ENCODE results near the gene SIL1. TPM values are rescaled to one million over a fixed set of nuclear protein-coding genes. Genes with fewer than 3 reads are reported as not detected.
A peak's percentile ranks its signal among the peaks of the same experiment; 100 is the strongest.

SIL1 gene
- total RNA-seq, 1 donor from 2014 or later: 66.6 TPM

DNA sequence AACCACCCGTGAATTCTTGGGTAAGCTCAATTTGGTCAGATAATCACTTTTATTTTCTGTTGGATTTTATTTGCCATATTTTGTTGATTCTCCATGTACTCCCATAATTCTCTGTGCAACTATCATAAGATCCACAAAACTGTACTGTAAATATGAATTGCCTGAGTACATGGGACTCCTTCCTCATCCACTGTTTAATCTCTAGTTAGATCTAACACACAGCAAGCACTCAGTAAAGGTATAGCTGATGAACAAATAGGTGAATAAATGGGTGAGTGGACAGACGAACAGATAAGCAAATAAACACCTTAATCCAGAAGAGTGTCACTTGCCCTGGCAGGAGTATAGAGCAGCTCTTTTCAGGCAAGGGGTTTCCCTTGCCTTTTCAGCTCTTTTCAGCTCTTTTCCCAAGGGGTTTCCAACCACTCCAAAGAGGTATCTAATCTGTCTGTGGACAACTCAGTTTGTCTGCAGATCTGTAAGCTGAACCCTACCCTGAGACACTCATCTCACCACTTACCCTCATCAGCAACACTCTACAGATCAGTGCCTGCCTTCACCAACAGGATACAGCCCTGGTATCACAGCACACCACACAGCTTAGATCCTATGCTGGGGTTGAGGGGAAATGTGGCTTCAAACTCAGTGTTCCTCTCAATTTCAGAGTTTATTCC is 51.2 kb downstream of the SIL1 start:
- DNase-seq (ENCODE audit: low spot score): no peak

DNA sequence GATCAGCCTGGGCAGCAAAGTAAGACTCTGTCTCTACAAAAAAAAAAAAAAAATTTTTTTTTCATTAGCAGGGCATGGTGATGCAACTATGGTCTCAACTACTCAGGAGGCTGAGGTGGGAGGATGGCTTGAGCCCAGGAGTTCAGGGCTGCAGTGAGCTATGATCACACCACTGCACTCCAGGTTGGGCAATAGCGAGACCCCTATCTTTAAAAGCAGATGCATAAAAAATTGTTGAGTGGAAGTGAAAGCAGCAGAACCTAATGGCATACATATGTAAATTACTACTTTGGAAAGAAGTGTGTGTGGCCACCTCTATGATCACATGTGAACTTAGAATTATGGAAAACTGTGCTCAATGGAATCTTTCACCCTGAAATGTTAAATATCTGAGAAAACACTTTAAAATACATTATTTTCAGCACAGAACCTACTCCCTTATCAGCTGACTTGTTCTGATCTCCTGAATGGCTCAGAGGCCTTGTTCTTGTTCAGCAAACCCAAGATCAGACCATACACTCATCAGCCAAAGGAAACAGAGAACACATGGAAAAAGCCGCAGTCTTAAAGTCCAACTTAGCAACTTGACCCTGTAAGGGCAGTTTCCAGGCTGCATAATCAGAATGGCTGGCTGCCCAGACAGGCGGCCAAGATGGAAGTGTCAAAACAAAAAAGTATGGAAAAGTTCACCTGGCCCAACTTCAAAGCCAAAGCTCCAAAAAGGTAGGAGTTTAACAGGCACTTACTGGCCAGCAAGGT is 56.5 kb downstream of the SIL1 start:
- DNase-seq (ENCODE audit: low spot score): no peak

GRCh38 chr5:139140591-139141071 is 57.5 kb downstream of the SIL1 start:
- DNase-seq (ENCODE audit: low spot score): no peak

DNA sequence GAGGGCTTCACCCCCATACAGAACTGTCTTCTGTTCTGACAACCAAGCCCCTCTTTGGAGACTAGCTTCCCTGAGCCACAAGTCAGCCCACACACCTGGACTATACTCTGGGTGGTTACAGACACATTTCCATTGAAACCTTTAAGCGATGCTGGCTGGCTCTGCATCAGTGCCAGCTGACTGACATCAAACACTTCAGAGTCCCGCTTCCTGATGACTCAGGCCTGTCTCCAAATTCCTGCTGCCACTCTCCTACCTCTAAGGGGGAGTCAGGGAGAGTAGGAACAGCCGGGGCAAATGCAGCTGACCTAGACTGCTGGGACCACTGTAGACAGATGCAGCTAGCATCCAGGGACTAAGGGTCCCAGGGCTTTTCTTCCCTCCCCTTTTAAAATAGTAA is 59.4 kb downstream of the SIL1 start:
- DNase-seq (ENCODE audit: low spot score): no peak

DNA sequence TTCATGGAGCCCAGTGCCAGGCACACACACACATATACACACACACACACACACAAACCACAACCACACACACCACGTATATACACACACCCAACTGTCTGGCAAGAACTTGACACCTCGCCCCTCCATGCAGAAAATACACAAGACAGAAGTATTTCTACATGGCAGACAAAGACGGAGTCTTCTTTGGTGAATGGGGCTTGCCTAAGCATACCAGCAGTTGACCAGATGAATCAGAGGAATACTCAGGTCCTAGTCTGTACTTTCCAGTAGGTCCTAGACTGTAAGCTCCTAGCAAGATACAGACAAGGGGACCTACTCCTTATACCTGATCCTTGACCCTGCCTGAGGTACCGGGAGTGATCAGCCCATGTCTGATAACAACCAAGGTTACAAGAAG is 60.1 kb downstream of the SIL1 start:
- no peak for DNase-seq (ENCODE audit: low spot score)

DNA sequence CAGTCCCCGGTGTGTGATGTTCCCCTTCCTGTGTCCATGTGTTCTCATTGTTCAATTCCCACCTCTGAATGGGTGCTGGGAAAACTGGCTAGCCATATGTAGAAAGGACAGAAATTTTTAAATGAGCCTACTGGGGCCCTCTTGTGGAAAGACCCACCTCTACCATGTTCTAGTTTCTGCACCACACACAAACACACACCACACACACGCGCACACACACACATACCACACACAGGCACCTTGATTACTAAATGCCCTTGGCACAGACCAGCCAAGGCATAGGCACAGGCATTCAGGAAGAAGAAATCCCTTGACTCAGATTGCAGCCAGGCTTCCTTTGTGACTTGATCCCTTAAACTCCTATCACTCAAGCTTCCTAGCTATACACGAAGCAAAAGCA is 60.5 kb downstream of the SIL1 start:
- no peak for DNase-seq (ENCODE audit: low spot score)

GRCh38 chr5:139134906-139135305 is 63.3 kb downstream of the SIL1 start:
- DNase-seq (ENCODE audit: low spot score): no peak

- no peak for DNase-seq (ENCODE audit: low spot score)
These were observed 64.9 kb downstream of the SIL1 start for GRCh38 chr5:139133282-139133681.

- no peak for DNase-seq (ENCODE audit: low spot score)
These were observed 65.7 kb downstream of the SIL1 start for GRCh38 chr5:139132515-139132914.

GRCh38 chr5:139131921-139132432 is 66.2 kb downstream of the SIL1 start:
- DNase-seq (ENCODE audit: low spot score): no peak

- no peak for DNase-seq (ENCODE audit: low spot score)
These were observed 66.7 kb downstream of the SIL1 start for GRCh38 chr5:139131465-139131864.

DNA sequence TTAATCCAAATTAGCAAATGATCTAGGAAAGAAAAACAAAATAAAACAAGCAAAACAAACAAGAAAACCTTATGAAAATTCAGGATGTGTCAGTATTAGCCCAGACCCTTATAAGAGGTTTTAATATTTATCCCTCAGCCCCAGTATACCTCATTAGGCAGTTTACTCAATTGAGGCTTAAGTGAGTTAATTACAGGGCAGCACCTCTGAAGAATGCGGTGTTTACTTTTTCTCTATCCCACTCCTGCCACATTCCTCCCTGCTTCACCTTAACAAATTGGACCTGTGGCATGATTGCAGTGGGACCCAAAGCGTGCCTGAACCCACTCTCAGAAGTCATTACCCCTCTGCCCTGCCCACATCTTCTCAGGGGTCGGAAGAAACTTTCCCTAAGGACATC is 67.1 kb downstream of the SIL1 start:
- no peak for DNase-seq (ENCODE audit: low spot score)

- no peak for DNase-seq (ENCODE audit: low spot score)
These were observed 68.0 kb downstream of the SIL1 start for GRCh38 chr5:139130214-139130613.

GRCh38 chr5:139126711-139127111 is 71.5 kb downstream of the SIL1 start:
- peak; percentile 11 for DNase-seq (ENCODE audit: low spot score)

- no peak for DNase-seq (ENCODE audit: low spot score)
These were observed 72.2 kb downstream of the SIL1 start for GRCh38 chr5:139125991-139126390.

- no peak for DNase-seq (ENCODE audit: low spot score)
These were observed 73.2 kb downstream of the SIL1 start for GRCh38 chr5:139124774-139125520.

DNA sequence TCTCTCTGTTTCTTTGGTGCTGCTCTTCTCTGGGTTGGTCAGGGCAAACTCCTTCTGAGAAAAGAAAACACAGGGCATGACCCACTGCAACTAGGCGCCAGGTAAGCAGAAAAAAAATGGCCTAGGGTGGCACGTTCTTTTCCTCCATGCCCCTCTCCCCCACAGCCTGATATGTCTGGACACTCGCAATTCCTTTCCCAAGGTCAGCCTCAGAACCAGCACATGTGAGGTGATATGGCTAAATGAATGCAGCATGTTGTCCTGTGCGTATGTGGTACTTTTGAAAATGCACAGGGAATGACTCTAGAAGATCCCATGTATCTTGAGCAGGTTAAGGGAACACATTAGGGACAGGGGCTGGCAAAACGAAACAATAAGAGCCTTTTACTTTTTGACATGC is 77.0 kb downstream of the SIL1 start:
- DNase-seq (ENCODE audit: low spot score): no peak

DNA sequence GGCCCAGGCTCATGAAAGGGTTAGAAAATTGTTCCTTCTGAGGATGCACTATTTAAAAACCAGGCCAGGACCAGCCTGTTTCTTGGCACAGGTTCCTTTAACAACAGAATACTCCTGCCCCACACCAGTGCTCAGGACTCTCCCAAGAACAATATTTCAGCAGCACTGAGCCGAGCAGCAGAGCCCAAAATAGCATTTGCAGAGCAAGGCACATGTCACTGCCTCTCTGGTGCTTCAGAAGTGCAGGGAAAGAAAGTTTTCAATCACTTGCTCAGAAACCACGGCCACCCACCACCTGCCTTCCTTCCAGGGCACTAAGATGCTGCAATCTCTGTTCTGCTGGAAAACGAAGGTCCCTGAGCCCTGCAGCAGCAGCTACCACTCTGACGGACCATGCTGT is 77.6 kb downstream of the SIL1 start:
- no peak for DNase-seq (ENCODE audit: low spot score)

GRCh38 chr5:139118804-139119203 is 79.4 kb downstream of the SIL1 start:
- no peak for DNase-seq (ENCODE audit: low spot score)

DNA sequence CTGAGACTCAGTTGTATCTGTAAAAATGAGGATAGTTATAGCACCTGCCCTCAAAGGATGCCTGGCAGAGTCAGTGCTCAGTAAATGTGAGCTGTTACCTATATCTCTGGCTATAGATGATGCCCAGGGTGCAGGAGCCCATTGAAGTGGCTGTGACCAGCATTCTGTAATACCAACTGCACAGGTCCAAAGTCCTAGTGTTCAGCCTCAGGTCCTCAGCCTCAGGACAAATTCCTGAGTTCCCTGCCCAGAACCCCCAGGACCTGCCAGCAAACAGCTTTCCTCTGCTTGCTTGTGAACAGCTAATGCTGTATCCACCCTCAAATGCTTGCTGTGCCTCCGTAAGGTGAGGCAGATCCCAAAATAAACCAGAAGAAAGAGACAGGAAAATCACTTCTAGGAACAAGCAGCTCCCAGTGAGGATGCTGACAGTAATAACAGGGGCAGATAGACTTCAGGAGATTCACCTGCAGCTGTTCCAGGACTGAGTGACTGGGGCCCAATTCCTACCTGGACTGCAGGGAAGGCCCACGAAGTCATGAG is 80.8 kb downstream of the SIL1 start:
- DNase-seq (ENCODE audit: low spot score): no peak

DNA sequence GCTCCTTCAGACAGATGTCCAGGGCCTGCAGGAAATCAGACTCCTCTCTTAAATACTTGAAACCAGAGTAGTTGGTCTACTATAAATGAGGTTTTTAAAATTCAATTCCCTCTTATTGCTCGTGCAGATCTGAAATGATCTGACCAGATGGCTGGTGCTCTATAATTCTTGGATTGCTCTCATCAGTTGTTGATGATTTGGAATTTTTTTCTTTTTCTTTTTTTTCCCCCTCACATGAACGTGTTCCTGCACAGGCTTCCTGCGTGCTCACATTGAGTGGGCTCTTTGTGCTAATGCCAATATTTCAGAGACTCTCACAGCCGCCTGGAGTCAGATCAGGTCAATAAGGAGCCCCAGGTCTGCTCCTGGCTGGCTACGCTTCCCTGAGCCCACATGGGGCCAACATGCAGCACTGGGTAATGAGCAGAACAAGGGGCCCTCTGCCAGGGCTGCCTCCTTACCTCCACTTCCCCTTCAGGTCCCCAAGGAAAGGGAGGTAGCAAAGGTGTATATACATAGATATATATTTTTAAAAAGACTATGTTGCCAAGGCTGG is 82.0 kb downstream of the SIL1 start:
- DNase-seq (ENCODE audit: low spot score): no peak

All from mesenteric fat pad (tissue), 1 donor.